ENCODE data around the gene NRG4.
A peak's percentile ranks its signal among the peaks of the same experiment; 100 is the strongest.
"Not testable (repeated sequence)": the region's sequence is repeated elsewhere in the genome, so short reads cannot be mapped to it uniquely, and the experiment has no call there.

Gene NRG4

GRCh38 chr15:75916978-75917377 lies 95.2 kb downstream of the NRG4 start:
- peaks cover 23% of the 10 kb centered on the region for H3K79me2 ChIP-seq (ENCODE audit: low read length)
- H3K9me3 ChIP-seq (replicated peaks; ENCODE audit: insufficient read depth, low read length), result no peaks in the 10 kb centered on the region
- no peaks in the 10 kb centered on the region for H3F3A ChIP-seq (ENCODE audit: insufficient read depth, low read length)
- peaks cover 5% of the 10 kb centered on the region for H3K36me3 ChIP-seq (replicated peaks; ENCODE audit: insufficient read depth, low read length)
- no peaks in the 10 kb centered on the region for H3K9me2 ChIP-seq (replicated peaks; ENCODE audit: insufficient read depth, low read length)
- H2AFZ ChIP-seq (ENCODE audit: low read length), result no peak overlapping the region
- peaks cover 8% of the 10 kb centered on the region for H3K4me1 ChIP-seq (ENCODE audit: low read length)
- no peak overlapping the region for H3K4me2 ChIP-seq (ENCODE audit: low read depth, low read length)
- no peaks in the 10 kb centered on the region for H4K20me1 ChIP-seq (ENCODE audit: insufficient read depth, low read length)
- no peak overlapping the region for H3K27ac ChIP-seq (ENCODE audit: low read length)
- H3K9ac ChIP-seq (ENCODE audit: low read length), result no peak overlapping the region
- H3K27me3 ChIP-seq (replicated peaks; ENCODE audit: insufficient read depth, low read length), result no peaks in the 10 kb centered on the region
- no peak for DNase-seq
- H3K4me3 ChIP-seq (ENCODE audit: low read length), result no peak overlapping the region
- no peak for TF ChIP-seq CTCF (IDR thresholded peaks at IDR 0.05; ENCODE audit: low read length)
- TF ChIP-seq EZH2phosphoT487 (IDR thresholded peaks at IDR 0.05; ENCODE audit: low read length), result no peak
- no peak for TF ChIP-seq EZH2 (optimal IDR thresholded peaks at IDR 0.05; ENCODE audit: low read depth, low read length)

DNA sequence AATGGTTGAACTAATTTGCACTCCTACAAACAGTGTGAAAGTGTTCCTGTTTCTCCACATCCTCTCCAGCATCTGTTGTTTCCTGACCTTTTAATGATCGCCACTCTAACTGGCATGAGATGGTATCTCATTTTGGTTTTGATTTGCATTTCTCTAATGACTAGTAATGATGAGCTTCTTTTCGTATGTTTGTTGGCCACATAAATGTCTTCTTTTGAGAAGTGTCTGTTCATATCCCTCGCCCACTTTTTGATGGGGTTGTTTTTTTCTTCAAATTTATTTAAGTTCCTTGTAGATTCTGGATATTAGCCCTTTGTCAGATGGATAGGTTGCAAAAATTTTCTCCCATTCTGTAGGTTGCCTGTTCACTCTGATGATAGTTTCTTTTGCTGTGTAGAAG lies 101.9 kb downstream of the NRG4 start:
- H3K9me3 ChIP-seq (replicated peaks; ENCODE audit: insufficient read depth, low read length); H3F3A ChIP-seq (ENCODE audit: insufficient read depth, low read length); H4K20me1 ChIP-seq (ENCODE audit: insufficient read depth, low read length); H3K4me1 ChIP-seq (ENCODE audit: low read length); H3K4me2 ChIP-seq (ENCODE audit: low read depth, low read length); H3K36me3 ChIP-seq (replicated peaks; ENCODE audit: insufficient read depth, low read length); H3K27ac ChIP-seq (ENCODE audit: low read length); H3K4me3 ChIP-seq (ENCODE audit: low read length); H3K9ac ChIP-seq (ENCODE audit: low read length); DNase-seq; H3K9me2 ChIP-seq (replicated peaks; ENCODE audit: insufficient read depth, low read length); H2AFZ ChIP-seq (ENCODE audit: low read length); H3K27me3 ChIP-seq (replicated peaks; ENCODE audit: insufficient read depth, low read length): not testable (repeated sequence)
- peaks cover 74% of the 10 kb centered on the region for H3K79me2 ChIP-seq (ENCODE audit: low read length)

DNA sequence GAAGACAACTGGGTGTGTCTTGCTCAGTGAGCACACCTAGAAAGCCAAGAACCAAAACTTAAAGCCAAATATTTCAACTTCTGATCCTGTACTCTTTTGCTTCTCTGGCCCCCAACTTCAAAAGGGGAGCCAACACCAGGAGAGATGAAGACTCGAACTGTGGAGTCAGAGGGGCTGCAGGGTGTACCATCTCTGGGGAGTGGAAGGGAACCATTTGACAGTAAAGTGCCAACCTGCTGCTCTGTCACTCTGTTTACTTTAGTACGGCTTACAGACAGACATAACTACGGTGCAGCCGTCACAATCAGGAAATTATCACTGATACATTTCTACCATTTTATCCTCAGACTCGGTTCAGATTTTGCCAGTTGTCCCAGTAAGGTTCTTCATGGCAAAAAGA lies 107.0 kb downstream of the NRG4 start:
- Histone ChIP-seq H3K27me3 (replicated peaks; ENCODE audit: insufficient read depth, low read length) (no peaks in the 10 kb centered on the region), H3K9me3 (replicated peaks; ENCODE audit: insufficient read depth, low read length) (no peaks in the 10 kb centered on the region), H2AFZ (ENCODE audit: low read length) (no peak overlapping the region), H3F3A (ENCODE audit: insufficient read depth, low read length) (peaks cover 10% of the 10 kb centered on the region), H3K4me2 (ENCODE audit: low read depth, low read length) (peak overlapping the region; percentile 6; the same call in 1 of the 2 replicates), H3K36me3 (replicated peaks; ENCODE audit: insufficient read depth, low read length) (no peaks in the 10 kb centered on the region; the same call in 1 of the 2 replicates), H4K20me1 (ENCODE audit: insufficient read depth, low read length) (no peaks in the 10 kb centered on the region), H3K4me1 (ENCODE audit: low read length) (peaks cover 14% of the 10 kb centered on the region), H3K4me3 (ENCODE audit: low read length) (no peak overlapping the region), H3K79me2 (ENCODE audit: low read length) (peaks cover 61% of the 10 kb centered on the region), H3K9me2 (replicated peaks; ENCODE audit: insufficient read depth, low read length) (no peaks in the 10 kb centered on the region), H3K9ac (ENCODE audit: low read length) (no peak overlapping the region), H3K27ac (ENCODE audit: low read length) (no peak overlapping the region)
- TF ChIP-seq EZH2 (optimal IDR thresholded peaks at IDR 0.05; ENCODE audit: low read depth, low read length), result no peak
- no peak for TF ChIP-seq CTCF (IDR thresholded peaks at IDR 0.05; ENCODE audit: low read length)
- TF ChIP-seq EZH2phosphoT487 (IDR thresholded peaks at IDR 0.05; ENCODE audit: low read length), result no peak
- DNase-seq, result no peak

DNA sequence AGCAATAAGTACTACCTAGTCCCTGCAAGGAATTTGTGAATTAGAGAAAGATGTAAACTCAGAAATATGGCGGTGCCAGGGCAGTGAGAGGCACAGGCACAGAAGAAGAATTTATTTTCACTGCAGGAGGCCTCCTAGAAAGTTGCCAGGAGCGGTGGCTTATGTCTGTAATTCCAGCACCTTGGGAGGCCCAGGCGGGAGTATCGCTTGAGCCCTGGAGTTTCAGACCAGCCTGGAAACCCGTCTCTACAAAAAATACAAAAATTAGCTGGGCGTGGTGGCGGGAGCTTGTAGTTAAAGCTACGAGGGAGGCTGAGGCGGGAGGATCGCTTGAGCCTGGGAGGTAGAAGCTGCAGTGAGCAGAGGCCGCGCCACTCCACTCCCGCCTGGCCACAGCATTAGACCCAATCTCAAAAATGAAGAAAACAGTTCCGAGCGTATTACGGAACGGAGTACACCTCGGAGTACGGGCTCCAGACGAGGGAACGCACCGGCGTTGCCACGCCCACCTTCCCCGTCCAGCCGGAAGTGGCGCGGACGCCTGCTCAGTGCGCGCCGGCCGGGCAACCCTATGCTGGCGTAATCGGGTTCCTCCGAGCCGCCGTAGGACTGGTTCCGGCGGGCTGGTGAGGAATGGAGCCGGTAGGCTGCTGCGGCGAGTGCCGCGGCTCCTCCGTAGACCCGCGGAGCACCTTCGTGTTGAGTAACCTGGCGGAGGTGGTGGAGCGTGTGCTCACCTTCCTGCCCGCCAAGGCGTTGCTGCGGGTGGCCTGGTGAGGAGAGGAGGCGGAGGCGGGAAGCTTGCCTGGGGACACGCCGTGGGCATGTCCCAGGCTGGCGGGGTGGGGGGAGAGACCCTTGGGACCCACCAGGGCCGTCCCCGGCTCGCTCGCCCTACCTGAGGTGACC lies 108.6 kb downstream of the NRG4 start, which contains the start of gene FBXO22:
FBXO22 (plus strand) TSS at position 548 of the 909 bp plus-strand sequence; CDS start at position 634, 86 bp downstream.
- Histone ChIP-seq H3K79me2 (ENCODE audit: low read length) (peaks cover 45% of the 10 kb centered on the region), H3K9ac (ENCODE audit: low read length) (peak within 1 kb of the TSS; percentile 79), H3K27ac (ENCODE audit: low read length) (peak within 1 kb of the TSS; percentile 75; the same call in 1 of the 2 replicates), H3K36me3 (replicated peaks; ENCODE audit: insufficient read depth, low read length) (no peaks in the 10 kb centered on the region; the same call in 1 of the 2 replicates), H3K4me2 (ENCODE audit: low read depth, low read length) (peak within 1 kb of the TSS; percentile 80), H3K4me3 (ENCODE audit: low read length) (peak within 1 kb of the TSS; percentile 89), H3F3A (ENCODE audit: insufficient read depth, low read length) (peaks cover 10% of the 10 kb centered on the region), H3K9me2 (replicated peaks; ENCODE audit: insufficient read depth, low read length) (no peaks in the 10 kb centered on the region), H3K9me3 (replicated peaks; ENCODE audit: insufficient read depth, low read length) (no peaks in the 10 kb centered on the region), H3K4me1 (ENCODE audit: low read length) (peaks cover 14% of the 10 kb centered on the region), H3K27me3 (replicated peaks; ENCODE audit: insufficient read depth, low read length) (no peaks in the 10 kb centered on the region), H2AFZ (ENCODE audit: low read length) (peak within 1 kb of the TSS; percentile 74), H4K20me1 (ENCODE audit: insufficient read depth, low read length) (no peaks in the 10 kb centered on the region)
- TF ChIP-seq CTCF (IDR thresholded peaks at IDR 0.05; ENCODE audit: low read length), result no peak
- no peak for TF ChIP-seq EZH2 (optimal IDR thresholded peaks at IDR 0.05; ENCODE audit: low read depth, low read length)
- peak; percentile 95 for DNase-seq
